K562 (cell line): ENCODE data around the gene COMMD1. TPM values are rescaled to one million over a fixed set of nuclear protein-coding genes. Genes with fewer than 3 reads are reported as not detected.

Experiments
- CAMTA2 ChIP-seq: fragments of 250-450 bp; sonication (Bioruptor Pico); conservative IDR thresholded peaks from 2 replicates; pipeline ENCODE4 v1.5.1; 2022
- HMGN3 ChIP-seq: IDR thresholded peaks from 2 replicates; pipeline ENCODE4 v1.6.1; 2011; ENCODE audit warnings: borderline replicate concordance, low read depth, mild to moderate bottlenecking, mixed read lengths, low read length; ENCODE audit not compliant: insufficient read length; ENCODE audit errors: extremely low read depth
- KDM2B ChIP-seq: fragments of 250-450 bp; sonication (Bioruptor Pico); IDR thresholded peaks from 2 replicates; pipeline ENCODE4 v1.8.0; 2021; ENCODE audit warnings: mild to moderate bottlenecking, moderate library complexity
- ZNF316 ChIP-seq: fragments of 450-650 bp; IDR thresholded peaks from 2 replicates; pipeline ENCODE4 v1.6.1; 2016
- ZNF445 ChIP-seq: fragments of 250-450 bp; sonication (Bioruptor Pico); IDR thresholded peaks from 2 replicates; pipeline ENCODE4 v1.4.0; 2020; ENCODE audit warnings: low read depth, mild to moderate bottlenecking, moderate library complexity
- ZNF695 ChIP-seq: fragments of 450-650 bp; formaldehyde crosslinking; IDR thresholded peaks from 2 replicates; pipeline ENCODE4 v1.4.0; 2020; ENCODE audit warnings: mild to moderate bottlenecking, moderate library complexity
- polyA plus RNA-seq, 8 experiments: library from polyadenylated mRNA; depleted of rRNA in 4 of 8; stranded (reverse) in 5 of 8; unstranded in 3 of 8; fragments of >200 nt; fragmentation: Nextera tagmentation in 2 of 8; fragmentation: Illumina TruSeq in 1 of 8; extraction: Ambion mirVana in 2 of 8; extraction: Trizol in 1 of 8; gene quantifications; 2 replicates each; pipeline versions ENCODE4 v1.2.1 to v1.2.3, GENCODE V29; 2011 to 2014; ENCODE audit warnings: inconsistent platforms in 1 of 8, missing spikeins in 1 of 8
- total RNA-seq, 7 experiments: library from RNA; depleted of rRNA in 6 of 7; stranded (reverse); fragments of >200 nt in 6 of 7; fragmentation: Illumina TruSeq in 2 of 7; extraction: Trizol in 2 of 7; gene quantifications; 2 replicates each; pipeline versions ENCODE4 v1.2.1 to v1.2.3, GENCODE V29; 2011 to 2021; ENCODE audit warnings: low replicate concordance in 1 of 7
- TF ChIP-seq, protein P1 (sequence below): sonication (generic); formaldehyde crosslinking; IDR thresholded peaks from 2 replicates; pipeline ENCODE4 v1.8.1; 2023; ENCODE audit warnings: missing genetic modification reagents, mild to moderate bottlenecking, borderline replicate concordance
- TF ChIP-seq, protein P2 (sequence below): fragments of 450-650 bp; IDR thresholded peaks from 2 replicates; pipeline ENCODE4 v1.6.1; 2016; ENCODE audit warnings: missing biosample characterization, missing genetic modification characterization
- TF ChIP-seq, protein P3 (sequence below): fragments of 250-450 bp; sonication (Bioruptor Pico); IDR thresholded peaks from 2 replicates; pipeline ENCODE4 v1.4.0; 2020; ENCODE audit warnings: mild to moderate bottlenecking, moderate library complexity

The COMMD1 gene
- total and polyA plus RNA-seq, 9 of the 15 experiments (the other 6 are each of a cell fraction or from before 2014, with no cell fraction given), result 14.4 to 77.0 (median 21.4) TPM

DNA sequence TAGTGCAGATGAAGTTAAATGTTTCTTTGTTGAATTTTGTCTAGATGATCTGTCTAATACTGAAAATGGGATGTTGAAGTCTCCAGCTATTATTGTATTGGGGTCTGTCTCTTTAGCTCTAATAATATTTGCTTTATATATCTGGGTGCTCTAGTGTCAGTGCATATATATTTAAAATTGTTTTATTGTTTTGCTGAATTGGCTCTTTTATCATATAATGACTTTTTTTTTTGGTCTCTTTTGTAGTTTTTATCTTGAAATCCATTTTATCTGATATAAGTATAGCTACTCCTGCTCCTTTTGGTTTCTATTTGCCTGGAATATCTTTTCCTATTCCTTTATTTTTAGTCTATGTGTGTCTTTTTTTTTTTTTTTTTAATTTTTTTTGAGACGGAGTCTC is 79.2 kb downstream of the COMMD1 start (continued):
- TF ChIP-seq ZNF695 (no peak), CAMTA2 (no peak), ZNF316 (peak; percentile 91), HMGN3 (no peak), ZNF445 (CRISPR knock-in tag) (no peak), KDM2B (CRISPR knock-in tag) (no peak)
- TF ChIP-seq, protein P1, sequence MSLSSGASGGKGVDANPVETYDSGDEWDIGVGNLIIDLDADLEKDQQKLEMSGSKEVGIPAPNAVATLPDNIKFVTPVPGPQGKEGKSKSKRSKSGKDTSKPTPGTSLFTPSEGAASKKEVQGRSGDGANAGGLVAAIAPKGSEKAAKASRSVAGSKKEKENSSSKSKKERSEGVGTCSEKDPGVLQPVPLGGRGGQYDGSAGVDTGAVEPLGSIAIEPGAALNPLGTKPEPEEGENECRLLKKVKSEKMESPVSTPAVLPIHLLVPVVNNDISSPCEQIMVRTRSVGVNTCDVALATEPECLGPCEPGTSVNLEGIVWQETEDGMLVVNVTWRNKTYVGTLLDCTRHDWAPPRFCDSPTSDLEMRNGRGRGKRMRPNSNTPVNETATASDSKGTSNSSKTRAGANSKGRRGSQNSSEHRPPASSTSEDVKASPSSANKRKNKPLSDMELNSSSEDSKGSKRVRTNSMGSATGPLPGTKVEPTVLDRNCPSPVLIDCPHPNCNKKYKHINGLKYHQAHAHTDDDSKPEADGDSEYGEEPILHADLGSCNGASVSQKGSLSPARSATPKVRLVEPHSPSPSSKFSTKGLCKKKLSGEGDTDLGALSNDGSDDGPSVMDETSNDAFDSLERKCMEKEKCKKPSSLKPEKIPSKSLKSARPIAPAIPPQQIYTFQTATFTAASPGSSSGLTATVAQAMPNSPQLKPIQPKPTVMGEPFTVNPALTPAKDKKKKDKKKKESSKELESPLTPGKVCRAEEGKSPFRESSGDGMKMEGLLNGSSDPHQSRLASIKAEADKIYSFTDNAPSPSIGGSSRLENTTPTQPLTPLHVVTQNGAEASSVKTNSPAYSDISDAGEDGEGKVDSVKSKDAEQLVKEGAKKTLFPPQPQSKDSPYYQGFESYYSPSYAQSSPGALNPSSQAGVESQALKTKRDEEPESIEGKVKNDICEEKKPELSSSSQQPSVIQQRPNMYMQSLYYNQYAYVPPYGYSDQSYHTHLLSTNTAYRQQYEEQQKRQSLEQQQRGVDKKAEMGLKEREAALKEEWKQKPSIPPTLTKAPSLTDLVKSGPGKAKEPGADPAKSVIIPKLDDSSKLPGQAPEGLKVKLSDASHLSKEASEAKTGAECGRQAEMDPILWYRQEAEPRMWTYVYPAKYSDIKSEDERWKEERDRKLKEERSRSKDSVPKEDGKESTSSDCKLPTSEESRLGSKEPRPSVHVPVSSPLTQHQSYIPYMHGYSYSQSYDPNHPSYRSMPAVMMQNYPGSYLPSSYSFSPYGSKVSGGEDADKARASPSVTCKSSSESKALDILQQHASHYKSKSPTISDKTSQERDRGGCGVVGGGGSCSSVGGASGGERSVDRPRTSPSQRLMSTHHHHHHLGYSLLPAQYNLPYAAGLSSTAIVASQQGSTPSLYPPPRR (CRISPR knock-in tag), result no peak
- TF ChIP-seq, protein P2, sequence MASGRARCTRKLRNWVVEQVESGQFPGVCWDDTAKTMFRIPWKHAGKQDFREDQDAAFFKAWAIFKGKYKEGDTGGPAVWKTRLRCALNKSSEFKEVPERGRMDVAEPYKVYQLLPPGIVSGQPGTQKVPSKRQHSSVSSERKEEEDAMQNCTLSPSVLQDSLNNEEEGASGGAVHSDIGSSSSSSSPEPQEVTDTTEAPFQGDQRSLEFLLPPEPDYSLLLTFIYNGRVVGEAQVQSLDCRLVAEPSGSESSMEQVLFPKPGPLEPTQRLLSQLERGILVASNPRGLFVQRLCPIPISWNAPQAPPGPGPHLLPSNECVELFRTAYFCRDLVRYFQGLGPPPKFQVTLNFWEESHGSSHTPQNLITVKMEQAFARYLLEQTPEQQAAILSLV (tag), result no peak
- TF ChIP-seq, protein P3, sequence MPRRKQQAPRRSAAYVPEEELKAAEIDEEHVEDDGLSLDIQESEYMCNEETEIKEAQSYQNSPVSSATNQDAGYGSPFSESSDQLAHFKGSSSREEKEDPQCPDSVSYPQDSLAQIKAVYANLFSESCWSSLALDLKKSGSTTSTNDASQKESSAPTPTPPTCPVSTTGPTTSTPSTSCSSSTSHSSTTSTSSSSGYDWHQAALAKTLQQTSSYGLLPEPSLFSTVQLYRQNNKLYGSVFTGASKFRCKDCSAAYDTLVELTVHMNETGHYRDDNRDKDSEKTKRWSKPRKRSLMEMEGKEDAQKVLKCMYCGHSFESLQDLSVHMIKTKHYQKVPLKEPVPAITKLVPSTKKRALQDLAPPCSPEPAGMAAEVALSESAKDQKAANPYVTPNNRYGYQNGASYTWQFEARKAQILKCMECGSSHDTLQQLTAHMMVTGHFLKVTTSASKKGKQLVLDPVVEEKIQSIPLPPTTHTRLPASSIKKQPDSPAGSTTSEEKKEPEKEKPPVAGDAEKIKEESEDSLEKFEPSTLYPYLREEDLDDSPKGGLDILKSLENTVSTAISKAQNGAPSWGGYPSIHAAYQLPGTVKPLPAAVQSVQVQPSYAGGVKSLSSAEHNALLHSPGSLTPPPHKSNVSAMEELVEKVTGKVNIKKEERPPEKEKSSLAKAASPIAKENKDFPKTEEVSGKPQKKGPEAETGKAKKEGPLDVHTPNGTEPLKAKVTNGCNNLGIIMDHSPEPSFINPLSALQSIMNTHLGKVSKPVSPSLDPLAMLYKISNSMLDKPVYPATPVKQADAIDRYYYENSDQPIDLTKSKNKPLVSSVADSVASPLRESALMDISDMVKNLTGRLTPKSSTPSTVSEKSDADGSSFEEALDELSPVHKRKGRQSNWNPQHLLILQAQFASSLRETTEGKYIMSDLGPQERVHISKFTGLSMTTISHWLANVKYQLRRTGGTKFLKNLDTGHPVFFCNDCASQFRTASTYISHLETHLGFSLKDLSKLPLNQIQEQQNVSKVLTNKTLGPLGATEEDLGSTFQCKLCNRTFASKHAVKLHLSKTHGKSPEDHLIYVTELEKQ (CRISPR knock-in tag), result no peak
